Fibroblast of skin of back (primary cell): Measurements from ENCODE around the gene P2RX4.
"Not testable (repeated sequence)": the region's sequence is repeated elsewhere in the genome, so short reads cannot be mapped to it uniquely, and the experiment has no call there.

Experiments used
- DNase-seq: peaks from one replicate; pipeline ENCODE4 v3.0.0-alpha.2; 2013

Gene P2RX4

DNA sequence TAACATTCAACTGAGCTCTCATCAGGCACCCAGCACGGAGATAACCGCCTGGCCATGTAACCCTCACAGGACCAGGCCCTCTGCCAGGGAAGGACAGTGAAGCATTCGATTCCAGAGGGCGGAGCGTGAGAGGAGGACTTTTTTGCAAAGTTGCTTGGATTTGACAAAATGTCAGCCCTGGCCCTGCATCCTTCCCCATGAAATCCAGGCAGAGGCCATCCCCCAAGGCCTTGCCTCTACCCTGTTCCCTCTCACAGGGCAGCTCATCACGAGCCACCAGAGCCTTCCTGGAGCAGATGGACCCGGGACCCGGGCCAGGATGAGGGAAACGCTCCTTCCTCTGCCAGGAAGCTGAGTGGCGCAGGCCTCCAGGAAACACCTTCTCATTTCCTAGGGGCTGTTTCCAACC is 69.6 kb downstream of the P2RX4 start:
- no peak for DNase-seq

DNA sequence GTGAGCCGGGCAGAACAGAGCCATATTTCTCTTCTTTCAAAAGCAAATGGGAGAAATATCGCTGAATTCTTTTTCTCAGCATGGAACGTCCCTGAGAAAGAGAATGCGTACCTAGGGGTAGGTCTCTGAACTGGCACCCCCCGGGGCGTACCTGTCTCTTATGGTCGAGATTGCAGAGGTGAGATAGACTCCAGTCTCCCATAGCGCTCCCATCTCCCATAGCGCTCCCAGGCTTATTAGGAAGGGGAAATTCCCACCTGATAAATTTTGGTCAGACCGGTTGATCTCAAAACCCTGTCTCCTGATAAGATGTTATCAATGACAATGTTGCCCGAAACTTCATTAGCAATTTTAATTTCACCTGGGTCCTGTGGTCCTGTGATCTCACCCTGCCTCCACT is 70.6 kb downstream of the P2RX4 start:
- not testable (repeated sequence) for DNase-seq

DNA sequence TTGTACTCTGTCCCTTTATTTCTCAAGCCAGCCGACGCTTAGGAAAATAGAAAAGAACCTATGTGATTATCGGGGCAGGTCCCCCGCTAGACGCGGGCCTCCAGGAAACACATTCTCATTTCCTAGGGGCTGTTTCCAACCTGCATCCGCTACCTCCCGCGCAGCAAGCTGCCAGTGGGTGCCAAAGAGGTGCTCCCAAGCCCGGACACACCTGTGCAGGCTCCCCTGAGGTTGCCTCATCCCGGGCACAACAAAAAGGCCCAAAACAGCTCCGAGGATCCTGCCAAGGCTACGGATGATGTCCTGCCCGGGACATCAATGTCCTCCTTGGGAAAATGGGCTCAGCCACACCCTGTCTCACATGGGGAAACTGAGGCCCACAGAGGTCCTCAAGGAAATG is 71.2 kb downstream of the P2RX4 start:
- DNase-seq = not testable (repeated sequence)

DNA sequence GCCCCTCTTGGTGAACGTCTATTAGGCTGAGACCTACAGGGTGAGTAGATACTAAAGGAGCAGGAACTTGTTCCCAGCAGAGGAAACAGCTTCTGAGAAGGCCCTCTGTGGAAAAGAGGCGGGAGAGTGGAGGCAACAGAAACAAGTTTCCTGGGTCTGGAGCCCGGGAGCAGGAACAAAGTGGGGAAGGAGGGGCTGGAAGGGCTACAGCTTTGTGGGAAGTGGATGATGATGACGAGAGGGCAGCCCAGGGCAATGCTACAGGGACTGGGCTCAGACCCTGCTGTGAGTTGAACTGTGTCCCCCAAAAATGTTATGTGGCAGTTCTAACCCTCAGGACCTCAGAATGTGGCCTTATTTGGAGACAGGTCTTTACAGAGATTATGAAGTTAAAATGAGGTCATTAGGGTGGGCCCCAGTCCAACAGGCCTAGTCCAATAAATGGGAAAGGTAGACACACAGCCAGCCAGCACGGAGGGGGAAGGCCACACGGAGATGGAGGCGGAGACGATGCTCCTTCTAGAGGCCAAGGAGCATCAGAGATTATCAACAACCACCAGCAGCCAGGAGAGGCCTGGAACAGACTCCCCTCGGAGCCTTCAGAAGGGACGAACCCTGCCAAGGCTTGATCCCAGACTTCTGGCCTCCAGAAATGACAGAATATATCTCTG is 72.3 kb downstream of the P2RX4 start:
- no peak for DNase-seq

DNA sequence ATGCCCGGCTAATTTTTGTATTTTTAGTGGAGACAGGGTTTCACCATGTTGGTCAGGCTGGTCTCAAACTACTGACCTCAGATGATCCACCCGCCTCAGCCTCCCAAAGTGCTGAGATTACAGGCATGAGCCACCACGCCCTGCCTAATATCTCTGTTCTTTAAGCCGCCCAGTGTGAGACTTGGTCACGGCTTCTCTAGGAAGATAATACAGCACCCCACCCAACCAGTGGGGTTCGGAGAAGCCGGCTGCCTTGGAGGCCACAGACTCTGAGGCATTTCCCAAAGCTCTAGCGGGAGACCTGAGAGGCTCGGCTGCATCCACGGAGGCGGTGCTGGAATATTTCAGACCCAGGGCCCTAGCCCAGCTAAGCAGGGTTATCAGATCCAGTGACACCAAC is 73.0 kb downstream of the P2RX4 start:
- DNase-seq = not testable (repeated sequence)

DNA sequence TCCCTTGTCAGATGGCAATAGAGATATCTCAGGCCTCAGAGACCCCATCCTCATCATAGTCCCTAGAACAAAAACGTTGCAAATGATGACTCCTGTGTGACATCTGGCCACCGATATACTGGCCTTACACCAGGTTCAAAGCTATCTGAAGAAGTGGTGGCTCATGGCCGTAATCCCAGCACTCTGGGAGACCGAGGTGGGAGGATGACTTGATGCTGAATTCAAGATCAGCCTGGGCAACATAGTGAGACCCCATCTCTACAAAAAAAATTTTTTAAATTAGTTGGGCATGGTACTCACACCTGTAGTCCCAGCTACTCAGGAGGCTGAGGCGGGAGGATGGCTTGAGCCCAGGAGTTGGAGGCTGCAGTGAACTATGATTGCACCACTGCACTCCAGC is 73.5 kb downstream of the P2RX4 start:
- no peak for DNase-seq
